Measurements from ENCODE around the gene HTT-AS. TPM values are rescaled to one million over a fixed set of nuclear protein-coding genes. Genes with fewer than 3 reads are reported as not detected.

Gene HTT-AS
- total RNA-seq, 2 donors from 2014 or later = not detected

GRCh38 chr4:3040452-3041191, 33.7 kb downstream of the HTT-AS start:
- Mint-ChIP-seq H3K36me3 (ENCODE audit: low read depth) (no peaks in the 10 kb centered on the region), H3K27ac (no peak overlapping the region), H3K4me3 (no peak overlapping the region), H3K4me1 (peaks cover 7% of the 10 kb centered on the region), H3K9me3 (no peaks in the 10 kb centered on the region), H3K27me3 (ENCODE audit: insufficient read depth) (peaks cover 8% of the 10 kb centered on the region)
- Histone ChIP-seq H3K4me1 (ENCODE audit: control insufficient read depth, insufficient read depth, low read length) (no peaks in the 10 kb centered on the region), H3K4me3 (ENCODE audit: low read length) (no peak overlapping the region), H3K9ac (ENCODE audit: extremely low read depth, low read length, poor library complexity, severe bottlenecking) (no peak overlapping the region), H3K27ac (ENCODE audit: low read depth, low read length) (no peak overlapping the region), H3K36me3 (ENCODE audit: control insufficient read depth, insufficient read depth, low read length) (no peaks in the 10 kb centered on the region), H3K27me3 (ENCODE audit: control insufficient read depth, insufficient read depth, low read length, poor library complexity, severe bottlenecking) (no peaks in the 10 kb centered on the region), H3K9me3 (ENCODE audit: control insufficient read depth, low read length) (no peaks in the 10 kb centered on the region)
- 92 to 93% methylated on average over 13 to 28 of the region's 28 CpGs for WGBS, 2 experiments (ENCODE audit: insufficient coverage in 1 of 2, insufficient read length in 1 of 2)
- TF ChIP-seq, protein P1, sequence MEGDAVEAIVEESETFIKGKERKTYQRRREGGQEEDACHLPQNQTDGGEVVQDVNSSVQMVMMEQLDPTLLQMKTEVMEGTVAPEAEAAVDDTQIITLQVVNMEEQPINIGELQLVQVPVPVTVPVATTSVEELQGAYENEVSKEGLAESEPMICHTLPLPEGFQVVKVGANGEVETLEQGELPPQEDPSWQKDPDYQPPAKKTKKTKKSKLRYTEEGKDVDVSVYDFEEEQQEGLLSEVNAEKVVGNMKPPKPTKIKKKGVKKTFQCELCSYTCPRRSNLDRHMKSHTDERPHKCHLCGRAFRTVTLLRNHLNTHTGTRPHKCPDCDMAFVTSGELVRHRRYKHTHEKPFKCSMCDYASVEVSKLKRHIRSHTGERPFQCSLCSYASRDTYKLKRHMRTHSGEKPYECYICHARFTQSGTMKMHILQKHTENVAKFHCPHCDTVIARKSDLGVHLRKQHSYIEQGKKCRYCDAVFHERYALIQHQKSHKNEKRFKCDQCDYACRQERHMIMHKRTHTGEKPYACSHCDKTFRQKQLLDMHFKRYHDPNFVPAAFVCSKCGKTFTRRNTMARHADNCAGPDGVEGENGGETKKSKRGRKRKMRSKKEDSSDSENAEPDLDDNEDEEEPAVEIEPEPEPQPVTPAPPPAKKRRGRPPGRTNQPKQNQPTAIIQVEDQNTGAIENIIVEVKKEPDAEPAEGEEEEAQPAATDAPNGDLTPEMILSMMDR (conservative IDR thresholded peaks at IDR 0.05) = no peak
- DNase-seq = no peak

DNA sequence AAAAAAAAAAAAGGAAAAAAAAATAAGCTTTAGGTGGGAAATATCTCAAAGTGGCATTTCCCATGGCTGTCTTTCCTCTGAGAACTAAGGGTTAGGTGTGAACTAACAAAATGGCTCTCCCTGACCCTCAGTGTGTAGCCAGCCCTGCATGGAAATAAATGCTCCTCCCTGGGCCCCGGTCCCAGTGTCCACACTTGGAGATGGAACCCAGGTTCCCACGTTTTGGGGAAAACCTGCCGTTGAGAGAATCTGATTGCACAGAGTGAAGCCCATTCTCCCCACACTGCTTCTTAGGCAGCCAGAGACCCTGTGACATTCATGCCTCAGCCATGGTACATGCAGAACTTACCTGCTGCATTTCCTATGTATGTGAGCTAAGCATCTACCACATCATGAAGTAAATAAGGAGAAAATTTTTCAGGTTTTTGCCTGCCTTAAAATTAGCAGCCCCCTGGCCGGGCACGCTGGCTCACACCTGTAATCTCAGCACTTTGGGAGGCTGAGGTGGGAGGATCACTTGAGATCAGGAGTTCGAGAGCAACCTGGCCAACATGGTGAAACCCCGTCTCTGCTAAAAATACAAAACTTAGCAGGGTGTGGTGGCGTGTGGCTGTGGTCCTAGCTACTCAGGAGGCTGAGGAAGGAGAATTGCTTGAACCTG, 34.5 kb downstream of the HTT-AS start:
- H3K27me3 Mint-ChIP-seq (ENCODE audit: insufficient read depth) = peaks cover 8% of the 10 kb centered on the region

GRCh38 chr4:3037957-3038461, 36.3 kb downstream of the HTT-AS start:
- H3K4me1 Mint-ChIP-seq = peaks cover 7% of the 10 kb centered on the region
- H3K27me3 Mint-ChIP-seq (ENCODE audit: insufficient read depth) = peaks cover 8% of the 10 kb centered on the region
- DNase-seq = no peak
- no peak overlapping the region for H3K4me3 Mint-ChIP-seq
- no peaks in the 10 kb centered on the region for H3K4me1 ChIP-seq (ENCODE audit: control insufficient read depth, insufficient read depth, low read length)
- H3K9me3 Mint-ChIP-seq = no peaks in the 10 kb centered on the region
- no peak overlapping the region for H3K4me3 ChIP-seq (ENCODE audit: low read length)
- no peaks in the 10 kb centered on the region for H3K36me3 Mint-ChIP-seq (ENCODE audit: low read depth)
- H3K27me3 ChIP-seq (ENCODE audit: control insufficient read depth, insufficient read depth, low read length, poor library complexity, severe bottlenecking) = no peaks in the 10 kb centered on the region
- TF ChIP-seq, protein P1 (conservative IDR thresholded peaks at IDR 0.05) = no peak
- no peaks in the 10 kb centered on the region for H3K36me3 ChIP-seq (ENCODE audit: control insufficient read depth, insufficient read depth, low read length)
- WGBS, 2 experiments (ENCODE audit: insufficient coverage in 1 of 2, insufficient read length in 1 of 2) = 90 to 94% methylated on average over 3 to 6 of the region's 6 CpGs
- no peak overlapping the region for H3K9ac ChIP-seq (ENCODE audit: extremely low read depth, low read length, poor library complexity, severe bottlenecking)
- no peak overlapping the region for H3K27ac ChIP-seq (ENCODE audit: low read depth, low read length)
- no peak overlapping the region for H3K27ac Mint-ChIP-seq
- H3K9me3 ChIP-seq (ENCODE audit: control insufficient read depth, low read length) = no peaks in the 10 kb centered on the region

More for the DNA sequence above, 34.5 kb downstream of the HTT-AS start:
- no peak overlapping the region for H3K27ac Mint-ChIP-seq
- WGBS, 2 experiments (ENCODE audit: insufficient coverage in 1 of 2, insufficient read length in 1 of 2) = 88 to 93% methylated on average over 6 to 8 of the region's 8 CpGs
- H3K9me3 ChIP-seq (ENCODE audit: control insufficient read depth, low read length) = no peaks in the 10 kb centered on the region
- H3K4me1 ChIP-seq (ENCODE audit: control insufficient read depth, insufficient read depth, low read length) = no peaks in the 10 kb centered on the region
- no peak overlapping the region for H3K27ac ChIP-seq (ENCODE audit: low read depth, low read length)
- no peak for DNase-seq
- H3K36me3 ChIP-seq (ENCODE audit: control insufficient read depth, insufficient read depth, low read length) = no peaks in the 10 kb centered on the region
- H3K36me3 Mint-ChIP-seq (ENCODE audit: low read depth) = no peaks in the 10 kb centered on the region
- TF ChIP-seq, protein P1 (conservative IDR thresholded peaks at IDR 0.05) = no peak
- no peaks in the 10 kb centered on the region for H3K27me3 ChIP-seq (ENCODE audit: control insufficient read depth, insufficient read depth, low read length, poor library complexity, severe bottlenecking)
- no peaks in the 10 kb centered on the region for H3K9me3 Mint-ChIP-seq
- H3K4me3 Mint-ChIP-seq = no peak overlapping the region
- peaks cover 7% of the 10 kb centered on the region for H3K4me1 Mint-ChIP-seq
- H3K9ac ChIP-seq (ENCODE audit: extremely low read depth, low read length, poor library complexity, severe bottlenecking) = no peak overlapping the region
- no peak overlapping the region for H3K4me3 ChIP-seq (ENCODE audit: low read length)

Data from endodermal cell (in vitro differentiated cells).